ENCODE results near the gene TMEM184C.

The TMEM184C gene

DNA sequence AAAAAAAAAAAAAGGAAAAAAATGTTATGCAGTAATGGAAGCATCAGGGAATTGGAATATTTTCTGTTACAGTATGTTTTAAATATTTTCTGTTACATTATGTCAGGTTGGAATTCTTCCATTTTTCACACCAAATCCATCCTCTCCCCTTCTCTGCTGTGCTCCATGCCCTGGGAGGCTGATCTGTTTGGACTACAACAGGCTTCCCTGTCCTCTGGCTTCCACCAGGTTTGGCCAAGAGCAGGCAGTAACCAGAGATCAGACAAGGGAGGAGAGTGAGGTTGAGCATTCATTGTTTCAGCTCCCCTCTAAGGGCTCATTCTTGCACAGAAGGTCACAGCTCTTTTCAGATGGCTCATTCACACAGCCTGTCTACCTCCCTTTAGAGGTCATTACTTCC, 11.7 kb upstream of the TMEM184C start:
- no peak for DNase-seq

DNA sequence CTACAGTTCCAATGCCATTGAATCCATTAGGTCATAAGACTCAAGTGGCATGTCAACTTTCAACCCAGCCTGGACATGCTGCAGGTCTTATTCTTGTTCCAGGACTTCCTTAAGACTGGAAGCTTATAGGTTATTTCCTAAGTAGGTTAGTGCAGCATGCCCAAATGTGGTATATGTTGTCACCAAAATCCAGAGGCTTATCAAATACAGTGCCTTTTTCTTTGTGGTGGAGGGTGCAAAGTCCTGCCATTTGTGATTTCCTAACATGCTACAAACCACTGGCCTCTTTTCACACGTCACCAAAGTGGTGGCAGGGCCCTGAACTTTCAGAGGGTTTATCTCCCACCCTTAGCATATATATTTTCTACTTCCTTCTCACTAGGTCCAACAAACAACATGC, 9.7 kb upstream of the TMEM184C start:
- DNase-seq: no peak

DNA sequence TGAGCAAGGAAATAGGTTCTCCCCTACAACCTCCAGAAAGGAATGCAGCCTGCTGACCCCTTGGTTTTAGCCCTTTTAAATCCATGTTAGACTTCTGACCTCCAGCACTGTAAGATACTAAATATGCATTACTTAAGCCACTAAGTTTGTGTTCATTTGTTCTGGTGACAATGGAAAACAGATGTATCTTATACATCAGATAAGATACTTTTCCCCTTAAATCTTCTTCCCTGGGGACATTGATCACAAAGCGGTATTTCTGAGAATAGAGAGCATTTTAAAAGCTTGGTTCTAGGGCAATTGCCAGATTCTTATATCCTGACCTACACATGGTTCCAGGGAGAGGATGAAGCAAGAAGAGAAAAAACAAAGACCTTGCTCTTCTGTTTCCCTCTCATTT, 6.5 kb upstream of the TMEM184C start:
- no peak for DNase-seq

DNA sequence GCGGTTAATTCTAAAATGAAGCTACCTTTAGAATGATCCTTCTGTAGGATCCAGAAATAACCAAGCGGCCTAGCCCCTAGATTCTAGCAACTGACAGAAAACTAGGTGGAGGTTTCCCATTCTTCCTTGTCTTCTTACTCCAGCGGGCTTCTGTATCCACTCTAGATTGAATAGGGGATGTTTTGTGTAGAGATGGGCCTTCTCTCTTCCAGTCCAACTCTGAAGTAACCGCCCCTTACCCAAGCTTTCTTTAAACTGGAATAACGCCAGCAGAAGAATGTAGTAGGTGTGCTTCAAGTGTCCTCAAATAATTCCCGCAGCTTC, 386 bp upstream of the TMEM184C start:
- DNase-seq: no peak

DNA sequence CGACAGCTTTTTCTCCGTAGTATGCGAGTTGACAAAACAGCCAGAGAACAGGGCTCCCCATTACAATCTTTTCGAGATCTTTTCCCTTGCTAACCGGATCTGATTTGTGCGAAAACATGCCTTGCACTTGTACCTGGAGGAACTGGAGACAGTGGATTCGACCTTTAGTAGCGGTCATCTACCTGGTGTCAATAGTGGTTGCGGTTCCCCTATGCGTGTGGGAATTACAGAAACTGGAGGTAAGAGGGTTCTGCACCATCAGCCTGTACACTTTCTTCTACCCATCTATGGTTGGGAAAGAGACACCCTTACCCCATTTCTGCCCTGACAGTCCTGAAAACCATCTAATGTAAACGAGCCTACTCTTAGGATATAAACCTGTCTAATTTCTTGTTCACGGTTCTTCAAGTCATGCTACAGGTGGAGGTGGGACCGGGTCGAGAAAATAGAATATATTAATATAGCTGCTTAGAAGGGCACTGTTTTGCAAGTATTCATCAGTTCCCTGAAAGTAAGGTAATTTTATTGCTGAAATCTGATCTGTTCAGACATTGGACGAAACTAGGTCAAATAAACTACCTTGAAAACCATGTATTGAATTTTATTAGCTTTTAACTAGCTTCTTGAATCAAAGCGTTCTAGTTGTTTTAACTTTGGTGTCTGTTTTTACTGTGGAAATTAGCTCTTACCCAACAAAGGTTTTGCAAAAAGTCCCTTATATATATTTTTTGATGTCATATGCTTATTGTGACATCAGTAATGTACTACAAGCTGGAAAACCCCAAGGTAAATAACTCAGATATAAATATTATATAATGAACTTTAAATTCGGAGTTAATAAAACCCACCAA, 869 bp downstream of the TMEM184C start:
- DNase-seq: no peak

DNA sequence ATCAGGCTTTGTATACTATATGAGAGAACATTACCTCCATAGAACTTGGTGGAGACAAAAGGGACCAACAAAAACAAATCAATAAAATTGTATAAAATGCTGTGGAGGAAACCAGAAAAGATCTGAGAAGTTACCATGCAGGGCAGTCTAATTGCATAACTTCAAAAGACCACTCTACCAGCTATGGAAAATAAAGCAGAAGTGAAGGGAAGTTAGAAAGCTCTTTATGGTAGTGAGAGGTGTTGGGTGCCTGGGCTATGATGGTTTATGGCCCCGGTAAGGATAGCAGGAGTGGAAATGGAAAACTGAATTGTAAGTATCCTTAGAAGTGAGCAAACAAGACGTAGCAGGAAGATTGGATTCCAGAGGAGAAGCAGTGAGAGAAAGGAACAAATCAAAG, 3.1 kb downstream of the TMEM184C start:
- DNase-seq: no peak

DNA sequence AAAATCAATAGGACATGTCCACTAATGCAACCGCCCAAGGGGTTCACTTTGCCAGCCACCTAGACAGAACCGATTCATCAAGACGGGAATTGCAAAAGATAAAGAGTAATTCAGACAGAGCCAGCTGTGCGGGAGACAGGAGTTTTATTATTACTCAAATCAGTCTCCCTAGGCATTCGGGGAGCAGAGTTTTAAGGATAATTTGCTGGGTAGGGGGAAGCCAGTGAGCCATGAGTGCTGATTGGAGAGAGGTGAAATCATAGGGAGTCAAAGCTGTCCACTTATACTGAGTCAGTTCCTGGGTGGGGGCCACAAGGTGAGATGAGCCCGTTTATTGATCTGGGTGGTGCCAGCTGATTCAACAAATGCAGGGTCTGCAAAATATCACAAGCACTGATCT, 8.5 kb downstream of the TMEM184C start:
- no peak for DNase-seq

DNA sequence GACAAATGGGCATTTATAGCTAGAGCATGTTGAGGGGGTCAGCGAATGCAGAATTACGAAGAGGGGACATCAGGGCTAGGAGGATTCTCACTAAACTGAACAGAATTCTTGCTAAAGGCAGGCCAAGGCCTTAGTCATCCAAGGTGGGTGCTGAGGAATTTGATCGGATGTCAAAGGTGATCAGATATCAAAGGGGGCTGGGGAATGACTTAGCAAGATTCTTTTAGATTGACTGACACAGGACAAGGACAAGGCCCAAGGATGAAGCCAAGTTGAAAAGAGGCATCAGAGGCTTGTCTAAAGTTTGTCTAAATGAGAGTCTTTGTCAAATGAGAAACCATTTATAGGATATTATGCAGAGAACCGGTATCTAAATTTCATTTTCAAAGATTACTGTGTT, 9.7 kb downstream of the TMEM184C start:
- no peak for DNase-seq

DNA sequence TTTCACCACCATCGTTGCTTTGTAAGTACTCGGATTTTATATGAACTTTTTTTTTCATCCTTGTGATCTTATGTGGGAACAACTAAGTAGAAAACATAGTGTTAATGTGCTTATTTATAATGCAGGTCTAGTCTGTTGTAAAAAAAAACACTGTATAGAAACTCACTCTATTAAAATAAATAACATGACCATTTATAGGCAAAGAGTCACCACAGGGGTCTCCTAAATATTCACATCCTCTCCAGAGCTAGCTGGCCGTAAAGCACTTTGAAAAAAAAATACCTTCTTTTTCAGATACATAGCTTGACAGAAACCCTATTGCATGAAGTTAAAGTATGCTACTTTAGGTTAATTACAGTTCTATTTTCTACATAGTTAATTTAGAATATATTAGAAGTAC, 11.2 kb downstream of the TMEM184C start:
- DNase-seq: no peak

DNA sequence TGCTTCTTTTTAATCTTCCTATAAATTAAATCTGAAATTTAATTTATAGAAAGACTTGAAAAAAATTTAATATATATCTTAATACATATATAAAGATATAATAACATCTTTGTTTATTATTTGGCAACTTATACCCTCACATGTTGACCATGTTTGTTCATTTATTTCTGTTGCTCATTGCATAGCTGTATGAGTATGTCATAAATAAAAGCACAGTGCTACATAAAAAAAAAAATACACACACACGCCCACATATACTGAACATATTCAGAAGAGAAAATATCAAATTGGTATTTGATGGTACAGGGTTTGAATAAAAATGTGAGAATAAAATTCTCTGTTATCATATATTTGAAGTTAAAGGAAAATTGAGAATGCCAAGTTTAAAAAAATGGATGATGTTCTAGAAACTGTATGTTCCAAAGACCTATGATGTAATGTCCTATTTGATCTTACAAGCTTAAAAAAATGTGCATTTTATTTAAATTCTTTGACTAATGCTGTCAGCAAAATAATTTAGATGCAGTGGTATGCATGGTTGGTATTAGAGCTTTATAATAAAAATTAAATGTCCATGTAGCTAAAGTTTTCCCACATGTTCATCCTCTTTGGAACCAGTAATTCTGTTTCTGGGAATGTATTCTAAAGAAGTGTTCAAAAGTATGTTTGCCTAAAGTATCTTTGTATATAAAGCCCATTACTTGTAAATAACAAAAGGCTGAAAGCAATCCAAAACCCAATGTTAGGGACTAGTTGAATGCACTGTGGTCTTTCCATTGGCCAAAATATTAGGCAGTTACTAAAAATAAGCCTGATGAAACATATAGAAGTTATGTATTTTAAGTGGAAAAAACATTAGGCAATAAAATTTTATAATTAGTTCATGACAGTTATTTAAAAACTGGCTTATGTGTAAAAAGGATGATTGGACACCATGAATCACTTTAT, 12.9 kb downstream of the TMEM184C start:
- DNase-seq: no peak

DNA sequence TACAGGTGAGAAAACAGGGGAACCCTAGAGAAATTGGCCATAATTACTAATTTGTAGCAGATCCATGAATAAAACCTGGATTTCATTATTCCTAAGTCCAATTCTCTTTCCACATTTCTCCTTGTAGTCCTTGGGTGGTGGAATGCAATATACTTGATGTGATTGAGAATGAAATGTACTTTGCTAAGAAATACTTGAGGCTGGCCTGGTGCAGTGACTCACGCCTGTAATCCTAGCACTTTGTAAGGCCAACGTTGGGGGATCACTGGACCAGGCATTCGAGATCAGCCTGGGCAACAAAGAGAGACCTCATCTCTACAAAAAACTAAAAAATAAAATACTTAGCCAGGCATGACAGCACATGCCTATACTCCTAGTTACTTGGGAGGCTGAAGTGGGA, 15.9 kb downstream of the TMEM184C start:
- no peak for DNase-seq

DNA sequence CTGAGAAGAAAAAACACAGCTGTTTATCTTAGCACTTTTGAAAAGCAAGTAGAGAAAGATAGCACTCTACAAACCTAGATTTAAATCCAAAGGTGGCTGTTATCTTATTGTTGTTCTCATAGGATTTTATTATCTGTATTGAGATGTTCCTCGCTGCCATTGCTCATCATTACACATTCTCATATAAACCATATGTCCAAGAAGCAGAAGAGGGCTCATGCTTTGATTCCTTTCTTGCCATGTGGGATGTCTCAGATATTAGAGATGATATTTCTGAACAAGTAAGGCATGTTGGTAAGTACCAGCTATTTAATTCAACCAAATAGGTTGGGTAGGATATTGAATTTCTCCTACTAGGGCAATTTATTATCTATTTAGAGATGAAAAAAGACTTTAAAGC, 16.4 kb downstream of the TMEM184C start:
- DNase-seq: no peak

DNA sequence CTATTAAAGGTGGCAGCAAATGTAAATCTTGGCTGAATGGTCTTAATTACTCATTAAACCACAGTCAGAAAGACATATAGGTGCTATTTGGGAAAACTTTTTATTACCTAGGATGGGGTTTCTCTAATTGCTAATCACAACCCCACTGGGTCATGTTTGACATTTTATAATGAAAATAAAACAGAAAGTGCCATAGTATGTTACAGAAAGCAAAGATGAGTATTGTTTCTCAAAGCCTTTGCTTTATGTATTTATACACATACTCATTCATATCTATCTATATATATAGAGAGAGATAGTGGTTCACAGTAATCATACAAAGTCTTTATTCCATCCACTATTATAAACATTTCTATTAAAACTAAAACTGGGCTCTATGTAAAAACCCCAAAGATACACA, 18.2 kb downstream of the TMEM184C start:
- no peak for DNase-seq

DNA sequence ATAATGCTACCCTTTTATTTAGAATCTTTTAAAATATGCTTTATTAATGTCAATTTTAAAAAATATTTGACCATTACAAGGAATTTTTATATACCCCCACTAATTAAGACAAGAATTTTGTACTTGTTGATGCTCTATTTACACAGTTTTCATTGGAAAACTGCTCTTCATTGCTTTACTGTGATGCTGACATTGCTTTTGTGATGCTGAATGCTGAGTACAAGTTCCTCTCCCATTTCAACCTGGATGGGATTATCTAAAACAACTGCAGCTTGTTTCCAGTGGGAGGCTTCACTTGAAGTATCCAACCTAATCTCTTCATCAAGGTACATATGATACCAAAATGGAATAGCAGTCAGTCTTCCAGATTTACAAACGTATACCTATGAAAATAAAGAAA, 21.2 kb downstream of the TMEM184C start:
- DNase-seq: no peak

DNA sequence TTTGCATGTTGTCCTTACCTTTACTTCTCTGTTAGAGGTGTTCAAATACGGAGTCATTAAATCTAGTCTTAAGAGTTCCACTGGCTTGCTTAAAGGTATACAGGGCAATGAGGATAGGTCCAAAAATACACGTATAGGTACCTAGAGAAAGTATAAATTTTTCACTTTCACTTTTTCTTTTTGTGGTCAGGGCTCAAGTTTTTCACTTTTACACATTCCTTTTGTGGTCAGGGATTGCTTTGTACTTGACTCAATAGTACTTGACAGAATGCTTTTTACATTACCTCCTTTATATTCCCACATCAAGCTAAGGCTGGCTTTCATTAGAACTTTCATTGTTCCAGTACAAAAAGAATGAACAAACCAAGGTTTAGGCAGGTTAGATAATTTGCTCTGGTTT, 21.7 kb downstream of the TMEM184C start:
- no peak for DNase-seq

DNA sequence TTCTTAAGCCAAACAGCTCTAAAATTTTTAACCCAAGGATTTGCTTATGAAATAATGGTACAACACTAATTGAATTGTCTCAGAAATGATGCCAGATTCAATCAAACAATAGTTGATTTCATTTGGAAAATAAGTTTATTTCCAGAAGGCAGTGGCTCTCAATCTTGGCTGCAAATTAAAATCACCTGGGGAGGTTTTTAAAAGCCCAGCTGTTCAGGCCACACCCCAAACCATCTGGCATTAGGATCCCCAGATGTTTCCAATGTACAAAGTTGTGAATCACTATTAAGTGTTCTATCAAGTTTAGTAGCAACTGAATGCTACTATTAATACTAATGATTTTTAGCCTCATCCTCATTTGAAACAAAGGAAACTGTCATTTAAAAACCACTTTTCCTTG, 22.2 kb downstream of the TMEM184C start:
- DNase-seq: no peak

DNA sequence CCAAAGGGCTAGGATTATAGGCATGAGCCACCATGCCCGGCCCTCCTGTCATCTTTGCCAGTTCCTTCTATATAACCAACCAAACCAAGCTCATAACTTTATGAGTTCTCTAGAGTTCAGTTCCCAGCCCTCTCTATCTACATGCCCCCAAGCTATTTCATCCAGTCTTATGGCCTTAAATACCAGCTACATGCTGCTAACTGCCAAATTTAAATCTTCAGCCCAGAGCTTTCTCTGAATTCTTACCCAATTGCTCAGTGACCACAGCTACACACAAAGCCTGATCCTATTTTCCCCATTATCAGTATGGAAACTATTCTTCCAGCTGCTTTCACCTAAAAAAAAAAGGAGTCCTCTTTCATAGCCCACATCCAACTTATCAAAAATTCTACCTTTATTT, 23.1 kb downstream of the TMEM184C start:
- DNase-seq: no peak

DNA sequence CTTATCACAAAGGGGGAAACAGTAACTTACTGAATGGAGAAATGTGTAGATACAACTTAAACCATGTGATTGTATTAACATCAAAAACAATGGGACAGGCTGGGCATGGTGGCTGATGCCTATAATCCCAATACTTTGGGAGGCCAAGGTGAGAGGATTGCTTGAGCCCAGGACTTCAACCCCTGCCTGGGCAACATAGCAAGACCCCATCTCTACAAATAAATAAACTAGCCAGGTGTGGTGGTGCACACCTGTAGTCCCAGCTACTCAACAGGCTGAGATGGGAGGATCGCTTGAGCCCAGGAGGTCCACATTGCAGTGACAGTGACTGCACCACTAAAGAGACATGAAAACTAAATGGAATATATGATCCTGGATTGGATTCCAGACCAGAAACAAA, 26.4 kb downstream of the TMEM184C start:
- DNase-seq: no peak

DNA sequence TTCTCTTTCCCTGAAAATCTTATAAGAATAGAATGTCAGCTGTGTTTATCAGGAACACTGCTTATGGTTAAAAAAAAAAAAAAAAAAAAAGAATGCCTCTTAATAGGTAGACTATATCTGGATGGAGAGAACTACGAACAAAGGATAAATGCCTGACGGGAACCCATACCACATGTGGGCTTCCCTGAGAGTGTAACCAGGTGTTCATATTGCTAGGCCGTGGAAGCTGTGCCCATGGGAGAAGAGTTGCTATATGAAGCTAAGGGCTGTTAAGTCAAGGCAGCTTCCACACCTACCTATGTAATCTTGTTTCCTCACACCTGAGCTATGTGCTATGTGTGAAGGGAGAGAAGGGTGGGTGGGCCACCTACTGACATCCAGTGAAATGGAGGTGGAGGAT, 27.3 kb downstream of the TMEM184C start:
- no peak for DNase-seq

DNA sequence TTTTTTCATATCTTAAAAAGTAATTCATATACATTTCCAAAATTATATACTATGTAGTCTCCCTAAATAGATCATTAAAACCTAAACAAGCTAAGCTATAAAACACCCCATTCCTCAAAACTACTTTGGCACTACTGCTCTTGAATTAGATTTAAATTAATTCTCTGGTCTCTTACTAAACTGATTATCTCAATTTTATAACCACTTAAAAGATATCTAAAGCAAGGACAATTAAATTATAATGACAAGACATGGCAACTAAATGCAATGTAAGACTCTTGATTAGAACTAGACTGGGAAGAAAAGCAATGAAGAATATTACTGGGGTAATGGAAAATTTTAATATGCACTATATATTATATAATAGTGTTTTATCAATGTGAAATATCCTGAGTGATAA, 27.9 kb downstream of the TMEM184C start:
- DNase-seq: no peak

DNA sequence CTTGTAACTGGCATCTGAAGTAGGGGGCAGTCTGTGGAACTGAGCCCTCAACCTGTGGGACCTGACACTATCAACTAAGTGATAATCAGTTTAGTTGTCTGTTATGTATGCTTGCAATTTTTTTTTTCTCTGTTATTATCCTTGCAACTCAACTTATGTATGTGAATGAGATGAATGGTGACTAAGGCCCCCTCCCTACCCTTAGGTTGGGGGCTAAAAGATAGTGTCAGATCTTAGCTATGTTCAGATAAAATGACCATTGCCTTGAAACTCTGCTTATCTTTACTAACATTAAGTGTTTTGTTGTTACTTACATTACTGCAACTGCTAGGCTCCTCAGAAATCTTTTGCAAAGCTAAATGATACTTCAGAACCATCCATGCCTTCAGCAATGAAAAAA, 31.5 kb downstream of the TMEM184C start:
- DNase-seq: no peak

DNA sequence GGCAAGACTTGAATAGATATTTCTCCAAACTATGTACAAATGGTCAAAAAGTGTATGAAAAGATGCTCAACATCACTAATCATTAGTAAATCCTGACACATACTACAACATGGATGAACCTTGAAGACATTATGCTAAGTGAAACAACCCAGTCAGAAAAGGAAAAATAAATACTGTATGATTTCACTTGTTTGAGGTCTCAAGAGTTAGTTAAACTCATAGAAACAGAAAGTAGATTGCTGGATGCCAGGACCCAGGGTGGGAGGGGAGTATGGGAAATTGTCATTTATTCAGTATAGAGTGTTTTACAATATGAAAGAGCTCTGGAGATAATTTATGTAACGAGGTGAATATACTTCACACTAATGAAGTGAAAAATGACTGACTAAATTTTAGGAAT, 34.4 kb downstream of the TMEM184C start:
- no peak for DNase-seq

DNA sequence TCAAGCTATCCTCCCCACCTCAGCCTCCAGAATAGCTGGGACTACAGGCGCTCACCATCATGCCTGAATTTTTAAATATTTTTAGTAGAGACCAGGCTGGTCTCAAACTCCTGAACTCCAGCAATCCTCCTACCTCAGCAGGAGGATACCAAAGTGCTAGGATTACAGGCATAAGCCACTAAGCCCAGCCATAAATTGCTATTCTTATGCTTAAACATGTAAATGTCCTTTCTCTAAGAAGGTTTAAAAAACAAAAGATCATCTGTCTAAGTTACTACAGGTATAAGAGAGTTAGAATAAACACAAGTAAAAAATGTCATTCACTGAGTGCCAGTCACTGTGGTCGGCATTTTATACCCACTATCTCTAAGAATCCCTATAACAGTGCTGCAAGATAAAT, 38.4 kb downstream of the TMEM184C start:
- DNase-seq: no peak

DNA sequence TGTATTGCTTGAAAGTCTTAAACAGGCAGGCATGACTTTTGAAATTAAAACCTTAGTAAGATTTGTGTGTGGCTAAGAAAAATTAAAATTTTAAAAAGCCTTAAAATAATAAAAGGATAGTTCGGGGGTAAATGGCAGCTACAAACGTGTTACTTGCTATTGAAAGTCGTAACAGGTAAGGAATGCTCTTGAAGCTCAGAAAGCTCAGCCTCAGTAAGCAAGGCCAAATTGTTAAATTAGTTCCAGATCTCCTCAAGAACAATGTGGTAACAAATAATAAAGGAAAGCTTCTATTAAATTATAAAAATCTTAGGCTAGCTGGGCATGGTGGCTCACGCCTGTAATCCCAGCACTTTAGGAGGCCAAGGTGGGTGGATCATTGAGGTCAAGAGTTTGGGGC, 41.3 kb downstream of the TMEM184C start:
- no peak for DNase-seq
